ENCODE data around the gene CELF1. TPM values are rescaled to one million over a fixed set of nuclear protein-coding genes. Genes with fewer than 3 reads are reported as not detected.

The CELF1 gene
- total and polyA plus RNA-seq, 2 of the 4 experiments (the other 2 are of a cell fraction), result 63.3 to 135 TPM

DNA sequence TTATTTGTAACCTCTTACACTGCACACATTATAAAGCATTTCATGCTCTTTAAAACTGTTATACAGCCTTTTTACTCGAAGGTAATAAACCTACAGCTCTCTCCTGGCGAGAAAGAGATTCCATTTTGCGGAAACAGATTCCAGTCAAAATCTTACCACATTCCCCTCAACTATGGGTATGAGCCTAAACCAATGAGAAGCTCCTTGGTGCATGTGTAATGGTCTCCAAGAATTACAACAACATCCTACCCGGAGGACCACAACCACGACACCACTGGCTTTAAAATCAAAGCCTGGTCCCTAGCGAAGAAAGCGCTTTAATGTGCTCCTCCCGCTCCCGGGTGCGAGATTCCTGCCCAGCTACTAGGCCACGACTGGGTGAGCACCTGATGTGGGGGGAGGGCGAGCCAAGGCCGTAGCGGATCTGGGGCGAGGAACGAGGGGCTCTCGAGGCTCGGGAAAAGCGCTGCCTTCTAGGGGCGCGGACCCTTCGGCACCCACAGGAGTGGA is 821 bp downstream of the CELF1 start:
- POLR2A ChIA-PET (ENCODE audit: unreplicated experiment), result interaction anchor here (1.0 kb wide), 1 partner anchor 13 kb away, joined by 3 read pairs; no protein-coding TSS in a partner anchor
- WGBS, 2 experiments (ENCODE audit: extremely low coverage in 2 of 2, insufficient read length in 1 of 2), result 0% methylated on average over 5 of the region's 22 CpGs; no CpG with 5 or more reads in 1 of the 2 experiments

More for the DNA sequence above, 821 bp downstream of the CELF1 start:
- peak overlapping the region; percentile 97 for H2AFZ ChIP-seq (replicated peaks; ENCODE audit: low read length, poor library complexity)
- DNase-seq (peak; percentile 52), ATAC-seq (ENCODE audit: low read depth) (peak; percentile 5)
- no peak overlapping the region for H2BK120ac ChIP-seq (ENCODE audit: low read depth, low read length)
- H3K27me3 ChIP-seq (ENCODE audit: control insufficient read depth, insufficient read depth, low read length), result no peaks in the 10 kb centered on the region
- TF ChIP-seq CEBPB (IDR thresholded peaks at IDR 0.05; ENCODE audit: low read depth, low read length) (peak; percentile 29; the same call in 1 of the 2 replicates), RFX5 (IDR thresholded peaks at IDR 0.05; ENCODE audit: low read depth, low read length) (no peak), MAFK (IDR thresholded peaks at IDR 0.05; ENCODE audit: low read depth, low read length) (no peak), BHLHE40 (IDR thresholded peaks at IDR 0.05; ENCODE audit: low read depth, low read length) (no peak), FOS (IDR thresholded peaks at IDR 0.05; ENCODE audit: low read depth, low read length) (no peak)
- TF ChIP-seq, protein P1, sequence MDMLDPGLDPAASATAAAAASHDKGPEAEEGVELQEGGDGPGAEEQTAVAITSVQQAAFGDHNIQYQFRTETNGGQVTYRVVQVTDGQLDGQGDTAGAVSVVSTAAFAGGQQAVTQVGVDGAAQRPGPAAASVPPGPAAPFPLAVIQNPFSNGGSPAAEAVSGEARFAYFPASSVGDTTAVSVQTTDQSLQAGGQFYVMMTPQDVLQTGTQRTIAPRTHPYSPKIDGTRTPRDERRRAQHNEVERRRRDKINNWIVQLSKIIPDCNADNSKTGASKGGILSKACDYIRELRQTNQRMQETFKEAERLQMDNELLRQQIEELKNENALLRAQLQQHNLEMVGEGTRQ (IDR thresholded peaks at IDR 0.05; ENCODE audit: low read depth, low read length), result no peak
- H3K36me3 ChIP-seq (ENCODE audit: control insufficient read depth, insufficient read depth, low read length), result no peaks in the 10 kb centered on the region
- peak overlapping the region; percentile 89 for H4K5ac ChIP-seq (ENCODE audit: low read depth, low read length)
- H3K9me1 ChIP-seq (ENCODE audit: insufficient read depth, low read length), result peaks cover 6% of the 10 kb centered on the region
- H4K91ac ChIP-seq (ENCODE audit: insufficient read depth, low read depth, low read length), result peak overlapping the region; percentile 76
- dilution Hi-C loops (cut with HindIII; ENCODE audit: low sequenced_read_pairs, unreplicated experiment), result no loop called here
- peak overlapping the region; percentile 100 for H3K4me2 ChIP-seq (ENCODE audit: low read depth, low read length)
- in situ Hi-C loops (cut with MboI; ENCODE audit: low sequenced_read_pairs), result no loop called here
- H4K20me1 ChIP-seq (ENCODE audit: insufficient read depth, low read length), result peaks cover 53% of the 10 kb centered on the region
- peak overlapping the region; percentile 93 for H3K27ac ChIP-seq (ENCODE audit: insufficient read depth, low read length)
- H2BK15ac ChIP-seq (ENCODE audit: low read depth, low read length), result no peak overlapping the region
- peak overlapping the region; percentile 81 for H3K56ac ChIP-seq (ENCODE audit: extremely low read depth, insufficient read depth, low read length)
- peak overlapping the region; percentile 58 to 89; a peak in 3 of 4 replicates for H4K8ac ChIP-seq (ENCODE audit: low read depth in 2 of 2, low read length in 2 of 2)
- peaks cover 3% of the 10 kb centered on the region for H3K4me1 ChIP-seq (ENCODE audit: control insufficient read depth, insufficient read depth, low read length)
- H3K4me3 ChIP-seq (ENCODE audit: insufficient read depth, low read depth, low read length), result peak overlapping the region; percentile 99
- H3K79me1 ChIP-seq (ENCODE audit: low read depth in 1 of 2, low read length in 2 of 2), result peaks cover 0 to 48% of the 10 kb centered on the region in 2 experiments; a peak in 2 of 4 replicates
- H3K23ac ChIP-seq (ENCODE audit: low read depth, low read length), result peak overlapping the region; percentile 93
- H3K9ac ChIP-seq (ENCODE audit: low read depth, low read length), result peak overlapping the region; percentile 97
- intact Hi-C loops (cut with micrococcal nuclease), result no loop called here
- H3K9me3 ChIP-seq (ENCODE audit: control insufficient read depth, insufficient read depth, low read length), result no peaks in the 10 kb centered on the region
- no TSS peak for BruUV-seq (replicated peaks)
- H2AK9ac ChIP-seq (replicated peaks; ENCODE audit: low read depth, low read length, poor library complexity), result peak overlapping the region; percentile 97
- H2BK20ac ChIP-seq (ENCODE audit: low read depth, low read length), result no peak overlapping the region
- CTCF ChIA-PET, result interaction anchor here (1.0 to 1.9 kb wide), 3 partner anchors 20 to 67 kb away, joined by 4 to 7 read pairs (median 5); no protein-coding TSS in a partner anchor
- H3K4ac ChIP-seq (ENCODE audit: low read depth, low read length), result peak overlapping the region; percentile 94
- H3K14ac ChIP-seq (replicated peaks; ENCODE audit: low read depth, low read length), result peak overlapping the region; percentile 92
- peak overlapping the region; percentile 86 for H2BK5ac ChIP-seq (ENCODE audit: low read depth, low read length, poor library complexity, severe bottlenecking)
- peak overlapping the region; percentile 92 for H2AK5ac ChIP-seq (ENCODE audit: low read depth, low read length)
- H3K18ac ChIP-seq (ENCODE audit: low read depth, low read length), result peak overlapping the region; percentile 87

Data from IMR-90 (cell line).